ENCODE measurements around the gene CSDE1. TPM values are rescaled to one million over a fixed set of nuclear protein-coding genes. Genes with fewer than 3 reads are reported as not detected.

CSDE1 gene
- total RNA-seq, 4 donors from 2014 or later = 800 to 1,932 (median 1,384) TPM

- H3K36me3 ChIP-seq = no peaks in the 10 kb centered on the region
- no peaks in the 10 kb centered on the region for H3K27me3 ChIP-seq
- no peaks in the 10 kb centered on the region for H3K9me3 ChIP-seq
- WGBS, 2 donors (ENCODE audit: low coverage in 1 of 2) = 0 to 5% methylated on average over 1 to 5 of the region's 45 CpGs
- TF ChIP-seq CTCF (IDR thresholded peaks at IDR 0.05) (peak in 3 of 4 experiments; percentile 22 to 48 (median 42)), EP300 (IDR thresholded peaks at IDR 0.05) (no peak), POLR2AphosphoS5 (IDR thresholded peaks at IDR 0.05) (peak; percentile 44), POLR2A (IDR thresholded peaks at IDR 0.05) (peak in 1 of 2 donors; percentile 13)
- peak overlapping the region; percentile 81 to 83 for H3K4me3 ChIP-seq
- peaks cover 2 to 18% (median 6%) of the 10 kb centered on the region in 3 donors for H3K4me1 ChIP-seq
- peak; percentile 99 for ATAC-seq
- peak overlapping the region in 3 of 4 donors; percentile 80 to 82 (median 80) for H3K27ac ChIP-seq
These were observed 87.4 kb downstream of the CSDE1 start for GRCh38 chr1:114670083-114671010.

- peak within 1 kb of the TSS; percentile 81 to 83 for H3K4me3 ChIP-seq
- TF ChIP-seq POLR2A (IDR thresholded peaks at IDR 0.05) = no peak
- TF ChIP-seq EP300 (IDR thresholded peaks at IDR 0.05) = no peak
- TF ChIP-seq POLR2AphosphoS5 (IDR thresholded peaks at IDR 0.05) = no peak
- TF ChIP-seq CTCF (IDR thresholded peaks at IDR 0.05) = no peak
- no peaks in the 10 kb centered on the region for H3K9me3 ChIP-seq
- peaks cover 2 to 18% (median 6%) of the 10 kb centered on the region in 3 donors for H3K4me1 ChIP-seq
- peak; percentile 77 for ATAC-seq
- H3K36me3 ChIP-seq = no peaks in the 10 kb centered on the region
- WGBS, 2 donors (ENCODE audit: low coverage in 1 of 2) = 0 to 2% methylated on average over 14 to 15 of the region's 50 CpGs
- H3K27me3 ChIP-seq = no peaks in the 10 kb centered on the region
- peak within 1 kb of the TSS in 3 of 4 donors; percentile 80 to 82 (median 80) for H3K27ac ChIP-seq
These were observed 88.2 kb downstream of the CSDE1 start, which contains the start of gene DENND2C for GRCh38 chr1:114669562-114670082. Gene DENND2C, minus strand, starts transcription at chr1:114670049. Its CDS starts 44,065 bp downstream, at chr1:114625984.

- ATAC-seq = no peak
- H3K27me3 ChIP-seq = no peaks in the 10 kb centered on the region
- peaks cover 2 to 18% (median 6%) of the 10 kb centered on the region in 3 donors for H3K4me1 ChIP-seq
- no peaks in the 10 kb centered on the region for H3K9me3 ChIP-seq
- H3K36me3 ChIP-seq = no peaks in the 10 kb centered on the region
- WGBS, 2 donors (ENCODE audit: low coverage in 1 of 2) = 39 to 41% methylated on average over 12 to 13 of the region's 13 CpGs
- H3K27ac ChIP-seq = peak overlapping the region in 3 of 4 donors; percentile 80 to 82 (median 80)
- H3K4me3 ChIP-seq = peak overlapping the region; percentile 81 to 83
- TF ChIP-seq CTCF (IDR thresholded peaks at IDR 0.05) (no peak), POLR2AphosphoS5 (IDR thresholded peaks at IDR 0.05) (no peak), POLR2A (IDR thresholded peaks at IDR 0.05) (no peak), EP300 (IDR thresholded peaks at IDR 0.05) (no peak)
These were observed 88.8 kb downstream of the CSDE1 start for GRCh38 chr1:114668784-114669561.

- WGBS, 2 donors (ENCODE audit: low coverage in 1 of 2) = 79 to 90% methylated on average over 4 of the region's 4 CpGs
- Histone ChIP-seq H3K36me3 (no peaks in the 10 kb centered on the region), H3K4me1 (peaks cover 2 to 18% (median 6%) of the 10 kb centered on the region in 3 donors), H3K9me3 (no peaks in the 10 kb centered on the region), H3K4me3 (no peak overlapping the region), H3K27ac (no peak overlapping the region), H3K27me3 (no peaks in the 10 kb centered on the region)
- ATAC-seq = no peak
- TF ChIP-seq EP300 (IDR thresholded peaks at IDR 0.05) = no peak
- no peak for TF ChIP-seq CTCF (IDR thresholded peaks at IDR 0.05)
- no peak for TF ChIP-seq POLR2A (IDR thresholded peaks at IDR 0.05)
- no peak for TF ChIP-seq POLR2AphosphoS5 (IDR thresholded peaks at IDR 0.05)
These were observed 89.4 kb downstream of the CSDE1 start for GRCh38 chr1:114668373-114668772.

Data from gastroesophageal sphincter (tissue), 4 donors.